ENCODE measurements around the gene PIWIL4. TPM values are rescaled to one million over a fixed set of nuclear protein-coding genes. Genes with fewer than 3 reads are reported as not detected.
A peak's percentile ranks its signal among the peaks of the same experiment; 100 is the strongest.

Gene PIWIL4
- total RNA-seq, 4 donors from 2014 or later: 7.2 to 9.0 (median 8.3) TPM

DNA sequence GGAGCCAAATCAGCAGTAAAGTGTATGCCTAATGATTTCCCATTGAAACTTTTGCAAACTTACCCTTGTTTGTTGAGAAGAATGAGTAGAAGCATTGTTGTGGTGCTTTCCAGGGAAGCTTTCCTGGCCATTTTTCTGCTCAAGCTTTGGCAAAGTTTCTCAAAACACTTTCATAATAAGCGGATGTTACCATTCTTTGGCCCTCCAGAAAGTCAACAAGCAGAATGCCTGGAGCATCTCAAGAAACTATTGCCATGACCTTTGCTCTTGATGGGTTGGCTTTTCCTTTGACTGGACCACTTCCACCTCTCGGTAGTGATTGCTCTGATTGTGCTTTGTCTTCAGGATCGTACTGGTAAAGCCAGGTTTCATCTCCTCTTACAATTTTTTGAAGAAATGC is 10.7 kb downstream of the PIWIL4 start:
- Histone ChIP-seq H3K4me3 (no peak overlapping the region), H3K36me3 (no peaks in the 10 kb centered on the region), H3K4me1 (peaks cover 0 to 16% (median 2%) of the 10 kb centered on the region in 4 donors), H3K27me3 (no peaks in the 10 kb centered on the region), H3K27ac (no peak overlapping the region), H3K9me3 (no peaks in the 10 kb centered on the region)
- WGBS, 2 donors: 62 to 67% methylated on average over 3 of the region's 3 CpGs
- DNase-seq (ENCODE audit: low spot score in 2 of 2): no peak
- TF ChIP-seq EP300 (IDR thresholded peaks at IDR 0.05) (no peak), POLR2A (IDR thresholded peaks at IDR 0.05) (no peak)
- TF ChIP-seq, protein P1, sequence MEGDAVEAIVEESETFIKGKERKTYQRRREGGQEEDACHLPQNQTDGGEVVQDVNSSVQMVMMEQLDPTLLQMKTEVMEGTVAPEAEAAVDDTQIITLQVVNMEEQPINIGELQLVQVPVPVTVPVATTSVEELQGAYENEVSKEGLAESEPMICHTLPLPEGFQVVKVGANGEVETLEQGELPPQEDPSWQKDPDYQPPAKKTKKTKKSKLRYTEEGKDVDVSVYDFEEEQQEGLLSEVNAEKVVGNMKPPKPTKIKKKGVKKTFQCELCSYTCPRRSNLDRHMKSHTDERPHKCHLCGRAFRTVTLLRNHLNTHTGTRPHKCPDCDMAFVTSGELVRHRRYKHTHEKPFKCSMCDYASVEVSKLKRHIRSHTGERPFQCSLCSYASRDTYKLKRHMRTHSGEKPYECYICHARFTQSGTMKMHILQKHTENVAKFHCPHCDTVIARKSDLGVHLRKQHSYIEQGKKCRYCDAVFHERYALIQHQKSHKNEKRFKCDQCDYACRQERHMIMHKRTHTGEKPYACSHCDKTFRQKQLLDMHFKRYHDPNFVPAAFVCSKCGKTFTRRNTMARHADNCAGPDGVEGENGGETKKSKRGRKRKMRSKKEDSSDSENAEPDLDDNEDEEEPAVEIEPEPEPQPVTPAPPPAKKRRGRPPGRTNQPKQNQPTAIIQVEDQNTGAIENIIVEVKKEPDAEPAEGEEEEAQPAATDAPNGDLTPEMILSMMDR (IDR thresholded peaks at IDR 0.05): no peak

DNA sequence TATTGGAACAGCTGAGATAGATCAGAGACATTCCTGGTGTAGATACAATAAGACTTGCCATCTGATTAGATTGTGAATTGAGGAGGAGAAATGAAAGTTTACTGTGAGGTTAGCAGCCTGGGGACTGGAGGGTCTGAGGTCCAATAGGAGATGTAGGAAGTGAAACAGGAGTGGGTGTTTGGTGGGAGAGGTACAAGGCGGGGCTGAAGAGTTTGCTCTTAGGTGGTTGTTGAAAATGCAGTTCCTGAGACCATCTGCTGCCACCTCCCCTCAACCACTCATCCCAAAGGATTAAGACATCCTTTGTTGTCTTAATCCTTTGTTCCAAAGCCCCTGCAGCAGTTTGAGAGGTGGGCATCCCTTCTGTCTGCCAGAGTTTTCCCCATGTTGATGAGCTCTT is 14.8 kb downstream of the PIWIL4 start:
- no peaks in the 10 kb centered on the region for H3K27me3 ChIP-seq
- WGBS, 2 donors: 62 to 88% methylated on average over 1 of the region's 1 CpG
- H3K27ac ChIP-seq: no peak overlapping the region
- TF ChIP-seq EP300 (IDR thresholded peaks at IDR 0.05) (no peak), POLR2A (IDR thresholded peaks at IDR 0.05) (no peak)
- TF ChIP-seq, protein P1 (IDR thresholded peaks at IDR 0.05): no peak
- H3K4me1 ChIP-seq: peaks cover 0 to 4% (median 0%) of the 10 kb centered on the region in 4 donors
- H3K9me3 ChIP-seq: no peaks in the 10 kb centered on the region
- DNase-seq (ENCODE audit: low spot score in 2 of 2): no peak
- H3K4me3 ChIP-seq: no peak overlapping the region
- H3K36me3 ChIP-seq: no peaks in the 10 kb centered on the region

DNA sequence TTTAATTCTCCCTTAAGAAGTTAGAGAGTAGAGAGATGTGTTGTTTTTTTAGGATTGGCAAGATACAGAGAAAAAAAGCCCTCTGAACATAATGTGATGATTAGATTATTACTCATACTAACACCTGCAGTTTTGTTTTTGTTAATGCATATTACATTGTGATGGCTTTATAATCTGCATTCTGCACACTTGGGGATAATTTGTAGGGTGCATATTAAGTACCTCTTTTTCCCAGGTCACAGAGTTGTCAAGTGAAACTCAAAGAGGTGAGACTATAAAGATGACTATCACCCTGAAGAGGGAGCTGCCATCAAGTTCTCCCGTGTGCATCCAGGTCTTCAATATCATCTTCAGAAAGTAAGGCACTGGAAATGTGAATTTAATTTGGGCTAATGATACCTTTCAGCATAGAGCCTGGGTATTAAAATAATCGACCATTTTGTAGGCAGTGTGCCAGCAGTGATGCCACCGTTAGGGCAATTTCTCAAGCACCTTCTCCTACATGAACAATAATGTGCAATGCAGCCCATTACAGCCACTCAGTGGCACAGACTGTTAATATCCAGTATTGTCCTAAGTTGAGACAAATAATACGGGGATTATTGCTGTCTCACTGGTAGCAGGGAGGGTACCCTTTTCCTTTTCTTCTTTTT is 16.2 kb downstream of the PIWIL4 start:
- H3K9me3 ChIP-seq: no peaks in the 10 kb centered on the region
- 67 to 72% methylated on average over 4 of the region's 4 CpGs for WGBS, 2 donors
- no peaks in the 10 kb centered on the region for H3K27me3 ChIP-seq
- peaks cover 0 to 4% (median 0%) of the 10 kb centered on the region in 4 donors for H3K4me1 ChIP-seq
- DNase-seq (ENCODE audit: low spot score in 2 of 2): no peak
- TF ChIP-seq POLR2A (IDR thresholded peaks at IDR 0.05): no peak
- TF ChIP-seq, protein P1 (IDR thresholded peaks at IDR 0.05): no peak
- no peak for TF ChIP-seq EP300 (IDR thresholded peaks at IDR 0.05)
- no peak overlapping the region for H3K4me3 ChIP-seq
- peaks cover 0 to 11% (median 0%) of the 10 kb centered on the region in 3 donors for H3K36me3 ChIP-seq
- H3K27ac ChIP-seq: no peak overlapping the region

DNA sequence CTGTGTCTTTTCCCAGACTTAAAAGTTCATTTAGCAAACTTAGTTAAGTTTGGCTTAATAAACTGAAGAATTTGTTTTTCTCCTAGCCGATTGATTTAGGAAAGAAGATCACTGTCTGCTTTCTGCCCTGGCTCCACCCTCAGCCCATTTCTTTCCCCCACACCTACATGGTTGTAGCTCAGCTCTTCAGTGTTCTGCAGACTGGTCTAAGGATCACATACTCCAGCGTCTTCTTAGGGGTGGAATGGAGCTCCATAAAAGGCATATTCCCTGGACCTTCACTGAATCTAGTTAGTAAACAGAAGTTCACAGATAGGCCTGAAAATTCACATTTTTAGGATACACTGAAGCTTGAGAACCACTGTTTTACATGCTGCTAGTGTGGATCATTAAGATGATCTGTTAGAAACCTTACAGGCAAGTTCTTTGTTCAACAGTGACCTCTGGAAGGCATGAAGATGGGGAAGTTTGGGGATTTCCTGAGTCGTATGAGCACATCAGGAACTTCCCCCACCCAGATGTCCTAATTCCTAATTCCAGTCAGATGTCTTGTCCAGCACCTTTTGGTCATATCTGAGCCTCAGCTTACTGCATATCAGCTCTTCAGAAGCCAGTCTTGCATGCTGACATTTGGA is 16.8 kb downstream of the PIWIL4 start:
- TF ChIP-seq POLR2A (IDR thresholded peaks at IDR 0.05) (no peak), EP300 (IDR thresholded peaks at IDR 0.05) (peak in 1 of 2 donors; percentile 28)
- TF ChIP-seq, protein P1 (IDR thresholded peaks at IDR 0.05): no peak
- Histone ChIP-seq H3K4me1 (peaks cover 0 to 4% (median 0%) of the 10 kb centered on the region in 4 donors), H3K36me3 (peaks cover 0 to 15% (median 0%) of the 10 kb centered on the region in 3 donors), H3K4me3 (no peak overlapping the region), H3K9me3 (no peaks in the 10 kb centered on the region), H3K27me3 (no peaks in the 10 kb centered on the region), H3K27ac (no peak overlapping the region)
- WGBS, 2 donors: 41 to 60% methylated on average over 3 of the region's 3 CpGs
- DNase-seq (ENCODE audit: low spot score in 2 of 2): no peak

DNA sequence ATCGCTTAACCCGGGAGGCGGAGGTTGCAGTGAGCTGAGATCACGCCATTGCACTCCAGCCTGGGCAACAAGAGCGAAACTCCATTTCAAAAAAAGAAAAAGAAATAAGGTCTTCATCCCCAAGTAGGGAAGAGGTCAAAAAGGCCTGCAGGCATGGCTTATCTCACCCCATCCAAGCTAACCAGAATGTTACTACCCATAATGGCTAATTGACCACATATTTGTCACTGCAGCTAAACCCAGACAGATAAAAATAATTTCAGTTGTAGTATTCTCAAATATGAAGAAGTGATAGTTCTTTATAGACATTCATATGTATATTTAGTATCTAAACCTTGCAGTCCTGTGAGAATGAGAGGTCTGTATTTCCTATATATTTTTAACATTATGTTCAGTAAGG is 17.8 kb downstream of the PIWIL4 start:
- Histone ChIP-seq H3K36me3 (peaks cover 0 to 25% (median 0%) of the 10 kb centered on the region in 3 donors), H3K27ac (no peak overlapping the region), H3K4me1 (peaks cover 0 to 4% (median 0%) of the 10 kb centered on the region in 4 donors), H3K9me3 (no peaks in the 10 kb centered on the region), H3K27me3 (no peaks in the 10 kb centered on the region), H3K4me3 (no peak overlapping the region)
- no peak for DNase-seq (ENCODE audit: low spot score in 2 of 2)
- TF ChIP-seq POLR2A (IDR thresholded peaks at IDR 0.05) (no peak), EP300 (IDR thresholded peaks at IDR 0.05) (no peak)
- TF ChIP-seq, protein P1 (IDR thresholded peaks at IDR 0.05): no peak
- WGBS, 2 donors: 95 to 96% methylated on average over 5 of the region's 5 CpGs

Measured in tibial nerve (tissue), 4 donors.